Right lobe of liver (tissue), 6 donors: ENCODE data around the gene TMC2. TPM values are rescaled to one million over a fixed set of nuclear protein-coding genes. Genes with fewer than 3 reads are reported as not detected.
"Not testable (repeated sequence)": the region's sequence is repeated elsewhere in the genome, so short reads cannot be mapped to it uniquely, and the experiment has no call there.

Experiments
- ATAC-seq, 4 donors: fragments of 200-7000 bp; cut with Tn5 transposase; one replicate each; pipeline ENCODE4 v1.9.1; 2020; ENCODE audit warnings: mild to moderate bottlenecking in 4 of 4, moderate library complexity in 4 of 4
- DNase-seq, 3 donors: peaks; one replicate each; pipeline ENCODE4 v3.0.0-alpha.2; 2020
- H3K27ac ChIP-seq, 3 donors: fragments of 200-600 bp; one replicate each; pipeline ENCODE4 v1.8.0; 2022
- H3K27me3 ChIP-seq, 2 donors: fragments of 200-600 bp; one replicate each; pipeline ENCODE4 v1.8.0; 2022
- H3K36me3 ChIP-seq, 4 donors: fragments of 200-600 bp; sonication (generic) in 1 of 4; one replicate each; pipeline versions ENCODE4 v1.5.1 to v1.8.0; 2017 to 2022; ENCODE audit warnings: control low read depth in 1 of 4
- H3K4me1 ChIP-seq, 4 donors: fragments of 200-600 bp; sonication (generic) in 1 of 4; one replicate each; pipeline versions ENCODE4 v1.5.1 to v1.8.0; 2017 to 2022; ENCODE audit warnings: control low read depth in 1 of 4
- H3K4me3 ChIP-seq, 3 donors: fragments of 200-600 bp; one replicate each; pipeline ENCODE4 v1.8.0; 2022
- H3K9me3 ChIP-seq, 4 donors: fragments of 200-600 bp; sonication (generic) in 1 of 4; one replicate each; pipeline versions ENCODE4 v1.5.1 to v1.8.0; 2017 to 2022; ENCODE audit warnings: control low read depth in 1 of 4
- CTCF ChIP-seq, 4 donors: fragments of 200-600 bp in 3 of 4; fragments of 450-650 bp in 1 of 4; IDR thresholded peaks; one replicate each; pipeline versions ENCODE4 v1.5.1 to v1.8.0; 2016 to 2022; ENCODE audit warnings: antibody characterized with exemption in 4 of 4, mild to moderate bottlenecking in 2 of 4
- POLR2A ChIP-seq: fragments of 450-650 bp; IDR thresholded peaks from one replicate; pipeline ENCODE4 v1.6.1; 2017; ENCODE audit warnings: antibody characterized with exemption, mild to moderate bottlenecking
- WGBS: methylation state at CpG from one replicate; pipeline ENCODE4 v1.1.6; 2018; ENCODE audit warnings: low coverage, low lambda C conversion rate; ENCODE audit not compliant: insufficient coverage; ENCODE audit errors: missing lambda C conversion rate; 5-methylcytosine and 5-hydroxymethylcytosine counted together
- intact Hi-C, 2 donors: fragments of 100-400 bp; cut with DNase I; formaldehyde crosslinking; loops; one replicate each; pipeline versions ENCODE4 v1.11.2 to v1.14.1; 2022
- long read RNA-seq: library from polyadenylated mRNA; unstranded; transcript quantifications from one replicate; pipeline ENCODE4 v2.0.0, GENCODE V29; 2019
- total RNA-seq, 6 experiments: library from RNA; depleted of rRNA in 2 of 6; stranded (reverse); fragments of >200 nt in 2 of 6; fragmentation: NEBNext Ultra II Directional in 3 of 6; extraction: Animal tissue kit (Norgen Biotek cat#: 25700) in 3 of 6; gene quantifications; one replicate each; pipeline versions ENCODE4 v1.1.0 to v1.2.4, GENCODE V29; 2016 to 2023
- donor health status: DM: no; HTN: yes; CAD: no.
- donor health status: DM: no; HTN: no; CAD: no.
- donor health status: DM: no; HTN: no; CAD: no.
- donor health status: DM: no; HTN: yes; CAD: no.
- donor health status: DM: no; HTN: yes; CAD: no.

The TMC2 gene
- not detected for total RNA-seq
- long read RNA-seq = 0 reads

- WGBS = 50% methylated on average over 4 of the region's 13 CpGs
- DNase-seq (no peak), ATAC-seq (no peak)
- Histone ChIP-seq H3K27ac (no peak within 1 kb of the TSS), H3K27me3 (no peaks in the 10 kb centered on the region), H3K4me3 (no peak within 1 kb of the TSS), H3K4me1 (no peaks in the 10 kb centered on the region), H3K9me3 (no peaks in the 10 kb centered on the region), H3K36me3 (no peaks in the 10 kb centered on the region)
- no peak for TF ChIP-seq POLR2A
- no peak for TF ChIP-seq CTCF (IDR thresholded peaks at IDR 0.05)
- intact Hi-C loops = loop anchor here in 1 of 2 donors (10.0 kb wide), 1 partner anchor 108 kb away; no protein-coding TSS in a partner anchor
These were observed at the start of gene TMC2 for GRCh38 chr20:2536560-2536986. Gene TMC2, plus strand, starts transcription at chr20:2536573. Its CDS starts 49 bp downstream, at chr20:2536622.

- H3K9me3 ChIP-seq, DNase-seq, H3K4me3 ChIP-seq, H3K27ac ChIP-seq, H3K27me3 ChIP-seq, H3K4me1 ChIP-seq, ATAC-seq, intact Hi-C loops: not testable (repeated sequence)
- H3K36me3 ChIP-seq = peaks cover 0 to 17% (median 8%) of the 10 kb centered on the region in 4 donors
- 95% methylated on average over 2 of the region's 2 CpGs for WGBS
These were observed 33.5 kb upstream of the TMC2 start for GRCh38 chr20:2502808-2503384.

- H3K27me3 ChIP-seq, DNase-seq, intact Hi-C loops, H3K9me3 ChIP-seq, H3K4me3 ChIP-seq, H3K36me3 ChIP-seq, H3K4me1 ChIP-seq, ATAC-seq, H3K27ac ChIP-seq: not testable (repeated sequence)
- 68% methylated on average over 2 of the region's 2 CpGs for WGBS
These were observed 31.6 kb upstream of the TMC2 start for GRCh38 chr20:2504803-2505202.

- H3K4me1 ChIP-seq, H3K36me3 ChIP-seq, H3K4me3 ChIP-seq, ATAC-seq, H3K27ac ChIP-seq, intact Hi-C loops, H3K27me3 ChIP-seq, DNase-seq, H3K9me3 ChIP-seq: not testable (repeated sequence)
- WGBS = 100% methylated on average over 1 of the region's 5 CpGs
These were observed 29.9 kb upstream of the TMC2 start for GRCh38 chr20:2506426-2506825.

GRCh38 chr20:2507464-2507863 is 28.9 kb upstream of the TMC2 start:
- Histone ChIP-seq H3K4me1 (peaks cover 0 to 5% (median 0%) of the 10 kb centered on the region in 4 donors), H3K9me3 (no peaks in the 10 kb centered on the region), H3K4me3 (no peak overlapping the region), H3K36me3 (no peaks in the 10 kb centered on the region), H3K27ac (no peak overlapping the region), H3K27me3 (no peaks in the 10 kb centered on the region)
- ATAC-seq (no peak), DNase-seq (no peak)
- TF ChIP-seq CTCF (IDR thresholded peaks at IDR 0.05) = no peak
- TF ChIP-seq POLR2A = no peak
- intact Hi-C loops = no loop called here
- 84% methylated on average over 5 of the region's 5 CpGs for WGBS

- peak; percentile 26 to 48 (median 26) for ATAC-seq
- H3K27me3 ChIP-seq = no peaks in the 10 kb centered on the region
- DNase-seq = peak in 1 of 3 donors; percentile 44
- WGBS = 13% methylated on average over 13 of the region's 22 CpGs
- TF ChIP-seq POLR2A (no peak), CTCF (IDR thresholded peaks at IDR 0.05) (no peak)
- H3K4me3 ChIP-seq = peak overlapping the region; percentile 70 to 87 (median 72)
- peak overlapping the region; percentile 64 to 92 (median 89) for H3K27ac ChIP-seq
- no peaks in the 10 kb centered on the region for H3K36me3 ChIP-seq
- H3K4me1 ChIP-seq = peaks cover 0 to 5% (median 0%) of the 10 kb centered on the region in 4 donors
- H3K9me3 ChIP-seq = no peaks in the 10 kb centered on the region
- intact Hi-C loops = no loop called here
These were observed 28.3 kb upstream of the TMC2 start for GRCh38 chr20:2507875-2508630.
